ENCODE data around the gene AUTS2. TPM values are rescaled to one million over a fixed set of nuclear protein-coding genes. Genes with fewer than 3 reads are reported as not detected.

Gene AUTS2
- total and polyA plus RNA-seq, 10 of the 15 experiments (the other 5 are each of a cell fraction or from before 2014, with no cell fraction given) = 6.4 to 55.6 (median 21.6) TPM

DNA sequence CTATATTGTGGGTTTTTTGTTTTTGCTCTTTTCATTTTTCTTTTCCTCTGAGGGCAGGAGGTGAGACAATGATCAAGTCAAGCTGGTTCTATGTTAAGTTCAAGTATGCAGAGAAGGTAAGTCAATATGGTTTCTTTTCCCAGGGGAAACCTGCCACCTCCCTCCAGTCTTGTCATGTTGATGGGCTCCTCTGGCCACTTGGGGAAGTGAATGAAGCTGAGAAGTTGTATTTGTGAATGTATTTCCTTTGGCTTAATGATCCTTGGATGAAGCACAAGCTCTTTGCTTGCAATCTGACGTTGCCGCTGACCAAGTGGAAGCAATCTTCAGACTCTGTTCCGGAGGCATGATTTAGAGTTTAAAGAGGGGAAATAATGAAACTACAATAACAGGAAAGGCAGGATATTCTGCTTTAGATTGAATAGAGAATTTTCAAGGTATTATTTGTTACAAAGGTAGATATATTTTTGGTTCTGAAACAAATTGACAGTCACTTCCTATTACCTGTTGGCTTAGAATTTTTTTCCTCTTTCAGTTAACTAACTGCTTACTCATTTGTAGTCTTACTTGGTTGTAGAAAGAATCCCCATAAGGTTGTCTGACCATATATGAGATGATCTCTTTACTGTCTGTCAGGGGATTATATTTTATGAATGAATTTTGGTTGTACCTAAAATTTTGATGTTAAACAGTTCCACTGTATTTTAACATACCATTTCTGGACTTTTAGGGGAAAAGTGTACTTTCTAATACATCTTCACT, 369.6 kb downstream of the AUTS2 start (continued):
- TF ChIP-seq, protein P1, sequence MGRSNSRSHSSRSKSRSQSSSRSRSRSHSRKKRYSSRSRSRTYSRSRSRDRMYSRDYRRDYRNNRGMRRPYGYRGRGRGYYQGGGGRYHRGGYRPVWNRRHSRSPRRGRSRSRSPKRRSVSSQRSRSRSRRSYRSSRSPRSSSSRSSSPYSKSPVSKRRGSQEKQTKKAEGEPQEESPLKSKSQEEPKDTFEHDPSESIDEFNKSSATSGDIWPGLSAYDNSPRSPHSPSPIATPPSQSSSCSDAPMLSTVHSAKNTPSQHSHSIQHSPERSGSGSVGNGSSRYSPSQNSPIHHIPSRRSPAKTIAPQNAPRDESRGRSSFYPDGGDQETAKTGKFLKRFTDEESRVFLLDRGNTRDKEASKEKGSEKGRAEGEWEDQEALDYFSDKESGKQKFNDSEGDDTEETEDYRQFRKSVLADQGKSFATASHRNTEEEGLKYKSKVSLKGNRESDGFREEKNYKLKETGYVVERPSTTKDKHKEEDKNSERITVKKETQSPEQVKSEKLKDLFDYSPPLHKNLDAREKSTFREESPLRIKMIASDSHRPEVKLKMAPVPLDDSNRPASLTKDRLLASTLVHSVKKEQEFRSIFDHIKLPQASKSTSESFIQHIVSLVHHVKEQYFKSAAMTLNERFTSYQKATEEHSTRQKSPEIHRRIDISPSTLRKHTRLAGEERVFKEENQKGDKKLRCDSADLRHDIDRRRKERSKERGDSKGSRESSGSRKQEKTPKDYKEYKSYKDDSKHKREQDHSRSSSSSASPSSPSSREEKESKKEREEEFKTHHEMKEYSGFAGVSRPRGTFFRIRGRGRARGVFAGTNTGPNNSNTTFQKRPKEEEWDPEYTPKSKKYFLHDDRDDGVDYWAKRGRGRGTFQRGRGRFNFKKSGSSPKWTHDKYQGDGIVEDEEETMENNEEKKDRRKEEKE (IDR thresholded peaks at IDR 0.05) = no peak
- TF ChIP-seq RUNX3 (IDR thresholded peaks at IDR 0.05; ENCODE audit: low read length) = no peak; the same call in 1 of the 2 replicates
- TF ChIP-seq, protein P2, sequence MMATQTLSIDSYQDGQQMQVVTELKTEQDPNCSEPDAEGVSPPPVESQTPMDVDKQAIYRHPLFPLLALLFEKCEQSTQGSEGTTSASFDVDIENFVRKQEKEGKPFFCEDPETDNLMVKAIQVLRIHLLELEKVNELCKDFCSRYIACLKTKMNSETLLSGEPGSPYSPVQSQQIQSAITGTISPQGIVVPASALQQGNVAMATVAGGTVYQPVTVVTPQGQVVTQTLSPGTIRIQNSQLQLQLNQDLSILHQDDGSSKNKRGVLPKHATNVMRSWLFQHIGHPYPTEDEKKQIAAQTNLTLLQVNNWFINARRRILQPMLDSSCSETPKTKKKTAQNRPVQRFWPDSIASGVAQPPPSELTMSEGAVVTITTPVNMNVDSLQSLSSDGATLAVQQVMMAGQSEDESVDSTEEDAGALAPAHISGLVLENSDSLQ (IDR thresholded peaks at IDR 0.05) = peak; percentile 24; the same call in 1 of the 2 replicates
- TF ChIP-seq ETV6 (conservative IDR thresholded peaks at IDR 0.05 in 1 of 2, IDR thresholded peaks at IDR 0.05 in 1 of 2; ENCODE audit: borderline replicate concordance in 1 of 2, low read depth in 1 of 2) = peak in 1 of 2 experiments; percentile 41; a peak in 1 of 4 replicates
- TF ChIP-seq MXI1 (IDR thresholded peaks at IDR 0.05; ENCODE audit: low read depth, low read length) = no peak

Data from GM12878 (cell line).